DMS114 treated with DMSO at 0.1 percent for 48 hours (cell line): ENCODE results near the gene TAF7.
"Not testable (repeated sequence)": the region's sequence is repeated elsewhere in the genome, so short reads cannot be mapped to it uniquely, and the experiment has no call there.

Experiments
- DNase-seq: peaks from one replicate; lab custom pipeline; 2025; ENCODE audit not compliant: unreplicated experiment; lab: John Stamatoyannopoulos, UW

Gene TAF7

GRCh38 chr5:141338538-141339306 lies 18.1 kb upstream of the TAF7 start, which contains the start of gene PCDHGA2:
Gene PCDHGA2, plus strand, starts transcription at chr5:141338760.
- no peak for DNase-seq

- not testable (repeated sequence) for DNase-seq
These were observed 12.0 kb upstream of the TAF7 start for GRCh38 chr5:141332571-141332970.

GRCh38 chr5:141330299-141331080 lies 9.9 kb upstream of the TAF7 start, which contains the start of gene PCDHGA1:
Gene PCDHGA1, plus strand, starts transcription at chr5:141330514.
- no peak for DNase-seq

- DNase-seq = no peak
These were observed 7.6 kb upstream of the TAF7 start for GRCh38 chr5:141328231-141328630.

GRCh38 chr5:141326088-141326854 lies 5.7 kb upstream of the TAF7 start:
- DNase-seq = peak; percentile 26

- DNase-seq = no peak
These were observed 1.7 kb upstream of the TAF7 start for GRCh38 chr5:141322261-141322660.

GRCh38 chr5:141319699-141320098 lies 885 bp downstream of the TAF7 start:
- DNase-seq = no peak

GRCh38 chr5:141319202-141319601 lies 1.4 kb downstream of the TAF7 start:
- no peak for DNase-seq

- not testable (repeated sequence) for DNase-seq
These were observed 3.6 kb downstream of the TAF7 start for GRCh38 chr5:141316963-141317362.

GRCh38 chr5:141313711-141314110 lies 6.9 kb downstream of the TAF7 start:
- DNase-seq = no peak

GRCh38 chr5:141306630-141307029 lies 14.0 kb downstream of the TAF7 start:
- DNase-seq = no peak

GRCh38 chr5:141303756-141304155 lies 16.8 kb downstream of the TAF7 start, which contains the start of gene SLC25A2:
Gene SLC25A2, minus strand, starts transcription at chr5:141304049. Its CDS starts 184 bp downstream, at chr5:141303865.
- no peak for DNase-seq

GRCh38 chr5:141298376-141298775 lies 22.2 kb downstream of the TAF7 start:
- no peak for DNase-seq

- DNase-seq = no peak
These were observed 47.7 kb downstream of the TAF7 start for GRCh38 chr5:141272906-141273305.

GRCh38 chr5:141269195-141269594 lies 51.4 kb downstream of the TAF7 start:
- DNase-seq = no peak
